ENCODE results near the gene PARP3.
"Not testable (repeated sequence)": the region's sequence is repeated elsewhere in the genome, so short reads cannot be mapped to it uniquely, and the experiment has no call there.

Gene PARP3

DNA sequence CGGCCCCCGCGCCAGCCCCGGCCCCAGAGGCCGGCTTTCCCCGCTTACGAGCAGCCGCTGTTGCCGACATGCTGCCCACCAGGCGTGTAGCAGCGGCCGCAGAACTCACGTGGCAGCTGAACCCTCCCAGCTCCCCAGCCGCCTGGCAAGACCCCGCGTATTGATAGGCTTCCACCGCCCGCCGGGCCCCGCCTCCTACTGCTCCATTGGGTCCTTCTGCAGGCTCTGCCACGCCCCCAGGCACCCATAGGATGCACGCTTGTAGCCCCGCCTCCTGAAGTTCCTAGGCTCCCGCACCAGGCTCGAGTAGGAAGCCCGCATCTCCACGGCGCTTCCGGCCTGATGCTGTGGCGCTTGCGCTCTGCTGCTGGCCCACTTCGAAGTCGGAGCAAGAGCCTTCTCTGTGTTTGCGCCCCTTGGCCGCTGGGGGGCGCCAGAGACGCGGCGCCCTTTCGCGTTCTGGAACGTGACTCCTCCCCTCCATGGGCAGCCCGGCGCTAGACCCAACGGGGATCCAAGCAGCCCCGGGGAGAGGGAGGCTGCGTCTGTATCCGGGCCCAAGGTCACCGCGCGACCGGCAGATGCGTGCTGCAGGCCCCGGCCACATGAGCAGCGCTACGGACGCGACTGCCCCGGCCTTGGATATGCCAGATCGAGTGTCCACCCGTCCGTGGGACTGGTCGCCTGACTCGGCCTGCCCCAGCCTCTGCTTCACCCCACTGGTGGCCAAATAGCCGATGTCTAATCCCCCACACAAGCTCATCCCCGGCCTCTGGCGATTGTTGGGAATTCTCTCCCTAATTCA, at the start of gene PARP3, which contains the start of gene RRP9:
TSS of gene PARP3 (plus strand) at position 566 of the 805 bp plus-strand sequence. CDS start 993 bp downstream, outside the sequence.
TSS of gene RRP9 (minus strand) at position 107 of the 805 bp plus-strand sequence. CDS start at position 70, 37 bp downstream.
- TF ChIP-seq CTCF (IDR thresholded peaks at IDR 0.05; ENCODE audit: control insufficient read depth, extremely low read depth, insufficient read depth) = peak; percentile 98
- peak within 1 kb of the TSS; percentile 99 for H3K4me3 ChIP-seq (ENCODE audit: low read depth, low read length)
- peak; percentile 99 for DNase-seq (ENCODE audit: low read depth)

GRCh38 chr3:51894391-51894790, 47.8 kb upstream of the PARP3 start:
- no peak for DNase-seq (ENCODE audit: low read depth)
- H3K4me3 ChIP-seq (ENCODE audit: low read depth, low read length) = no peak overlapping the region
- no peak for TF ChIP-seq CTCF (IDR thresholded peaks at IDR 0.05; ENCODE audit: control insufficient read depth, extremely low read depth, insufficient read depth)

DNA sequence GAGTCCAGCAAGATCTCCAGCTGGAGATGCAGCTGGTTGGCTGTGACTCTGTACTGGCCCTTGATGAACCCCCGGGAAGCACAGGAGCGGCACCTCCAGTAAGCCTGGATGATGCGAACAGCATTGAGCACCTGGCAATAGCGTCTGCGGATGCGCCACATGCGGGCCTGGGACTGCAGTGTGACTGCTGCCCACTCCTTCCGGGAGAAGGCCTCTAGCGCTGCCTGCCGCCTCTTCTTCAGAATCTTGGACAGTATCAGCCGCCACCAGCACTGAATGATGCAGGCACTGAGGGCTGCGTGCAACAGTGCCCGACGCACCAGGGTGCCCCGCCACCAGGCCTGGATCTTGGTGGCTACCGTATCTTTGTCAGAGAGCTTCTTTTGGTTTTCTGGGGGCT, 47.2 kb upstream of the PARP3 start:
- no peak overlapping the region for H3K4me3 ChIP-seq (ENCODE audit: low read depth, low read length)
- DNase-seq (ENCODE audit: low read depth) = no peak
- TF ChIP-seq CTCF (IDR thresholded peaks at IDR 0.05; ENCODE audit: control insufficient read depth, extremely low read depth, insufficient read depth) = no peak

GRCh38 chr3:51896607-51897305, 45.4 kb upstream of the PARP3 start:
- H3K4me3 ChIP-seq (ENCODE audit: low read depth, low read length) = no peak overlapping the region
- no peak for DNase-seq (ENCODE audit: low read depth)
- TF ChIP-seq CTCF (IDR thresholded peaks at IDR 0.05; ENCODE audit: control insufficient read depth, extremely low read depth, insufficient read depth) = no peak

DNA sequence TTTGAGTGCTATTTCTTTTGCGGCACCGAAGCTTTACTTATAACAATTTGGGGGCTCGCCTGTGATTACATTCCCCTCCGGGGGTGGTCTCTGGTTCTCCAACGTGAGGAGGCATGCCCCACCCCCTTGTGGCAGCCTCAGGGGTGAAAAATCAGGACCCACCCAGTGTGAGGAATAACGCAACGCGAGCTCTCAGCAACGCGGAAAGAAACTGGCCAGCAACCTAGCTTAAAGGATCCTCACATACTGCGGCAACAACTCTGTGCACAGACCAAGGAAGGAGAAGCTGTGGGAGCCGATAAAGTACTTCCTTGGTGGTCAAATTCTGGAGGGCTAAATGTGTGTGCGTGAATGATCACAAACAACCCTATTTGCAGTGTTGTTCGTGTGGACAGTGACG, 44.8 kb upstream of the PARP3 start:
- DNase-seq (ENCODE audit: low read depth) = no peak
- no peak overlapping the region for H3K4me3 ChIP-seq (ENCODE audit: low read depth, low read length)
- TF ChIP-seq CTCF (IDR thresholded peaks at IDR 0.05; ENCODE audit: control insufficient read depth, extremely low read depth, insufficient read depth) = no peak

- DNase-seq (ENCODE audit: low read depth); H3K4me3 ChIP-seq (ENCODE audit: low read depth, low read length): not testable (repeated sequence)
These were observed 42.1 kb upstream of the PARP3 start for GRCh38 chr3:51900043-51900442.

GRCh38 chr3:51902361-51902760, 39.8 kb upstream of the PARP3 start:
- not testable (repeated sequence) for H3K4me3 ChIP-seq (ENCODE audit: low read depth, low read length); DNase-seq (ENCODE audit: low read depth)

All from LNCaP clone FGC (cell line).